ENCODE results near the gene RFX4. TPM values are rescaled to one million over a fixed set of nuclear protein-coding genes. Genes with fewer than 3 reads are reported as not detected.

RFX4 gene
- total and polyA plus RNA-seq, 2 donors (not counting 3 experiments of a cell fraction or from before 2014, with no cell fraction given): not detected

GRCh38 chr12:106767954-106768822 lies 185.4 kb downstream of the RFX4 start:
- dilution Hi-C loops (cut with MboI; ENCODE audit: extremely low pct_ligation_motif_present, low sequenced_read_pairs) (no loop called here), intact Hi-C loops (cut with micrococcal nuclease) (no loop called here)
- no peak overlapping the region for H2AFZ ChIP-seq (ENCODE audit: low read depth, low read length)
- H4K20me1 ChIP-seq (replicated peaks; ENCODE audit: control insufficient read depth, extremely low read depth, insufficient read depth, low read length): no peaks in the 10 kb centered on the region
- no peaks in the 10 kb centered on the region for H3K79me2 ChIP-seq (ENCODE audit: control insufficient read depth, insufficient read depth, low read length)
- H3K9ac ChIP-seq (replicated peaks; ENCODE audit: extremely low read depth, insufficient read depth, low read length): no peak overlapping the region
- peaks cover 4% of the 10 kb centered on the region for H3K4me1 ChIP-seq (ENCODE audit: control insufficient read depth, extremely low read depth, insufficient read depth, low read length)
- no peak overlapping the region for H3K4me2 ChIP-seq (ENCODE audit: insufficient read depth, low read length)
- no peaks in the 10 kb centered on the region for H3K36me3 ChIP-seq (ENCODE audit: control insufficient read depth in 2 of 2, extremely low read depth in 1 of 2, insufficient read depth in 2 of 2, low read length in 2 of 2)
- ChIA-PET POLR2A (no interaction called here), CTCF (no interaction called here)
- H3K9me1 ChIP-seq (replicated peaks; ENCODE audit: control insufficient read depth, extremely low read depth, insufficient read depth, low read length): no peaks in the 10 kb centered on the region
- no peak overlapping the region for H3K4me3 ChIP-seq (replicated peaks in 1 of 3; ENCODE audit: insufficient read depth in 1 of 3, low read depth in 1 of 3, low read length in 3 of 3)
- TF ChIP-seq FOS (IDR thresholded peaks at IDR 0.05; ENCODE audit: borderline replicate concordance, insufficient read depth, low read length): no peak
- no peak for TF ChIP-seq EZH2 (IDR thresholded peaks at IDR 0.05; ENCODE audit: borderline replicate concordance, low read depth, low read length, severe bottlenecking)
- no peak for TF ChIP-seq CTCF (IDR thresholded peaks at IDR 0.05; ENCODE audit: extremely low read depth in 1 of 2, insufficient read depth in 1 of 2, low read depth in 1 of 2, low read length in 2 of 2)
- TF ChIP-seq JUN (IDR thresholded peaks at IDR 0.05; ENCODE audit: borderline replicate concordance, insufficient read depth, insufficient read length, low read depth): no peak
- DNase-seq (ENCODE audit: low read depth, low spot score) (no peak), FAIRE-seq (no peak)
- H3K27ac ChIP-seq (ENCODE audit: insufficient read depth, low read depth, low read length): no peak overlapping the region
- H3K9me3 ChIP-seq (replicated peaks; ENCODE audit: control insufficient read depth, insufficient read depth, low read length): no peaks in the 10 kb centered on the region
- peaks cover 3 to 8% of the 10 kb centered on the region in 2 experiments for H3K27me3 ChIP-seq (ENCODE audit: control insufficient read depth in 2 of 2, insufficient read depth in 2 of 2, low read length in 2 of 2)
- BruUV-seq (replicated peaks): no TSS peak

Data from endothelial cell of umbilical vein (primary cell).